Hepatocyte (in vitro differentiated cells): Measurements from ENCODE around the gene NDUFB10. TPM values are rescaled to one million over a fixed set of nuclear protein-coding genes. Genes with fewer than 3 reads are reported as not detected.

Source experiments
- DNase-seq: peaks from one replicate; pipeline ENCODE4 v3.0.0-alpha.2; 2016; ENCODE audit warnings: low spot score
- H2AFZ ChIP-seq: fragments of 200-600 bp; sonication (generic); 2 replicates; pipeline ENCODE4 v1.6.0; 2016; ENCODE audit warnings: antibody characterized with exemption, mild to moderate bottlenecking
- H3K27ac ChIP-seq: fragments of 200-600 bp; sonication (generic); 2 replicates; pipeline ENCODE4 v1.5.1; 2016; ENCODE audit warnings: mild to moderate bottlenecking
- H3K27me3 ChIP-seq: fragments of 200-600 bp; sonication (generic); 2 replicates; pipeline ENCODE4 v1.6.1; 2016
- H3K36me3 ChIP-seq: fragments of 200-600 bp; sonication (generic); replicated peaks from 2 replicates; pipeline ENCODE4 v1.5.1; 2016; ENCODE audit warnings: low read depth; ENCODE audit not compliant: insufficient read depth
- H3K4me1 ChIP-seq: fragments of 200-600 bp; sonication (generic); 2 replicates; pipeline ENCODE4 v1.5.1; 2016; ENCODE audit warnings: mild to moderate bottlenecking, moderate library complexity; ENCODE audit not compliant: insufficient read depth
- H3K4me2 ChIP-seq: fragments of 200-600 bp; sonication (generic); 2 replicates; pipeline ENCODE4 v1.6.0; 2016
- H3K4me3 ChIP-seq: fragments of 200-600 bp; sonication (generic); 2 replicates; pipeline ENCODE4 v1.5.1; 2016; ENCODE audit warnings: mild to moderate bottlenecking
- H3K79me2 ChIP-seq: fragments of 200-600 bp; sonication (generic); 2 replicates; pipeline ENCODE4 v1.6.0; 2017; ENCODE audit warnings: mild to moderate bottlenecking
- H3K9me2 ChIP-seq: fragments of 200-600 bp; sonication (generic); replicated peaks from 2 replicates; pipeline ENCODE4 v1.6.0; 2017; ENCODE audit warnings: mild to moderate bottlenecking; ENCODE audit not compliant: insufficient read depth
- H3K9me3 ChIP-seq: fragments of 200-600 bp; sonication (generic); 2 replicates; pipeline ENCODE4 v1.5.1; 2016; ENCODE audit warnings: low read depth, mild to moderate bottlenecking
- H4K20me1 ChIP-seq: fragments of 200-600 bp; sonication (generic); 2 replicates; pipeline ENCODE4 v1.6.0; 2016; ENCODE audit warnings: mild to moderate bottlenecking; ENCODE audit not compliant: insufficient read depth, poor library complexity, severe bottlenecking
- EZH2 ChIP-seq: fragments of 200-600 bp; sonication (generic); IDR thresholded peaks from 2 replicates; pipeline ENCODE4 v1.6.1; 2016; ENCODE audit warnings: antibody characterized with exemption, mild to moderate bottlenecking, borderline replicate concordance
- EZH2phosphoT487 ChIP-seq: fragments of 200-600 bp; sonication (generic); IDR thresholded peaks from one replicate; pipeline ENCODE4 v1.6.1; 2018; ENCODE audit warnings: antibody characterized with exemption, mild to moderate bottlenecking, low read depth, moderate library complexity; ENCODE audit not compliant: unreplicated experiment, severe bottlenecking
- WGBS: methylation state at CpG from one replicate; pipeline ENCODE4 v1.1.6; 2016; ENCODE audit warnings: low lambda C conversion rate; ENCODE audit errors: missing lambda C conversion rate; 5-methylcytosine and 5-hydroxymethylcytosine counted together
- polyA plus RNA-seq: library from polyadenylated mRNA; unstranded; fragments of >200 nt; fragmentation: Nextera tagmentation; extraction: Ambion mirVana; gene quantifications from 2 replicates; pipeline ENCODE4 v1.2.1, GENCODE V29; 2016
- total RNA-seq: library from RNA; depleted of rRNA; stranded (reverse); fragments of >200 nt; gene quantifications from 2 replicates; pipeline ENCODE4 v1.2.3, GENCODE V29; 2014
- TF ChIP-seq, protein P1 (sequence below): fragments of 200-600 bp; sonication (generic); IDR thresholded peaks from 2 replicates; pipeline ENCODE4 v1.5.1; 2016; ENCODE audit warnings: antibody characterized with exemption, mild to moderate bottlenecking; ENCODE audit not compliant: poor library complexity

The NDUFB10 gene
- total and polyA plus RNA-seq, 2 experiments from 2014 or later = 234 to 244 TPM

DNA sequence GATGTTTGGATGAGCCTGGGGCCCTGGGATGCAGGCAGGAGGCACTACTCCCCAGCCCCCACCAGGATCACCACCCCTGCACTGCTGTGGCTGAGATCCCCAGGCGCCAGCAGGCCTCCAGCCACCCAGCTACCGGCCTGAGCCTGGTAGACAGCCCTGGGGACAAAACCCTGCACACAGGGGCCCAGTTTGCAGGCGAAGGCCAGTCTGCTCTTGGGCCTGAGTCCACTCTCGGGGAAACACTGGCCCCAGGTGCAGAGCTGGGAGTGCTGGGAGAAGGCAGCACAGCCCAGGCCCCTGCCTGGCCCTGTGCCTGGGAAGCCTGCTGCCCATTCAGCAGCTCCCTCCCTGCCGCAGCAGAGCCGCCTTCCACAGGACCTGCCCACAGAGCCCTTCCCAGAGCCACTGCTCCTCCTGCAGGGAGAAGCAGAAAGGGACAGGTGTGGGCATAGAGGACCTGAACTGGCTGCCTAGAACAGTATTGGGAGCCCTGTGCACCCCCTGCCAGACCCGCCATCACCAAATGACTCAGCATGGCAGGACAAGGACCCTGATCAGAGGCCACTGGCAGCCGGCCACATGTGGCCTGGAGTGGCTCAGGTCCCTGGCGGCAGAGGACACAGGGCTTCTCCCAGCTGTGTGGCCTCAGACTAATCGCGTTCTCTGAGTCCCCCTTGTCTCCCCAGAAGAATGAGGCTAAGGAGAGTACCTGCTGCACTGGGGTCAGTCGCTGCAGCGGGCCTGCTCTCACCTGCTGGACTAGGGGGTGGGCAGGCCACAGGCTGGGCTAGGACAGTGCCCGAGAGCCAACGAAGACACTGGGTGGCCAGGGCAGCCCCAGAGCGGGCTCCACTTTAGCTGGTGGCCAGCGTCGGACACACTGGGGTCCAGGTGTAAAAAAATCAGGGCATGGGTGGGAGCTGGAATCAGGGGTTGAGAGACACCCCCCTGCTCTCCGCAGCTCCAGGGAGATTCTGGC lies 27.0 kb upstream of the NDUFB10 start:
- WGBS = 78% methylated on average over 19 of the region's 19 CpGs
- no peak overlapping the region for H3K4me3 ChIP-seq
- no peak overlapping the region for H3K27ac ChIP-seq
- H2AFZ ChIP-seq = no peak overlapping the region
- no peaks in the 10 kb centered on the region for H3K9me2 ChIP-seq
- H3K4me2 ChIP-seq = no peak overlapping the region
- H3K4me1 ChIP-seq = no peaks in the 10 kb centered on the region
- H3K27me3 ChIP-seq = no peaks in the 10 kb centered on the region
- no peaks in the 10 kb centered on the region for H3K79me2 ChIP-seq
- H4K20me1 ChIP-seq = no peaks in the 10 kb centered on the region
- no peaks in the 10 kb centered on the region for H3K9me3 ChIP-seq
- DNase-seq = peak; percentile 61
- TF ChIP-seq, protein P1, sequence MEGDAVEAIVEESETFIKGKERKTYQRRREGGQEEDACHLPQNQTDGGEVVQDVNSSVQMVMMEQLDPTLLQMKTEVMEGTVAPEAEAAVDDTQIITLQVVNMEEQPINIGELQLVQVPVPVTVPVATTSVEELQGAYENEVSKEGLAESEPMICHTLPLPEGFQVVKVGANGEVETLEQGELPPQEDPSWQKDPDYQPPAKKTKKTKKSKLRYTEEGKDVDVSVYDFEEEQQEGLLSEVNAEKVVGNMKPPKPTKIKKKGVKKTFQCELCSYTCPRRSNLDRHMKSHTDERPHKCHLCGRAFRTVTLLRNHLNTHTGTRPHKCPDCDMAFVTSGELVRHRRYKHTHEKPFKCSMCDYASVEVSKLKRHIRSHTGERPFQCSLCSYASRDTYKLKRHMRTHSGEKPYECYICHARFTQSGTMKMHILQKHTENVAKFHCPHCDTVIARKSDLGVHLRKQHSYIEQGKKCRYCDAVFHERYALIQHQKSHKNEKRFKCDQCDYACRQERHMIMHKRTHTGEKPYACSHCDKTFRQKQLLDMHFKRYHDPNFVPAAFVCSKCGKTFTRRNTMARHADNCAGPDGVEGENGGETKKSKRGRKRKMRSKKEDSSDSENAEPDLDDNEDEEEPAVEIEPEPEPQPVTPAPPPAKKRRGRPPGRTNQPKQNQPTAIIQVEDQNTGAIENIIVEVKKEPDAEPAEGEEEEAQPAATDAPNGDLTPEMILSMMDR = peak; percentile 18
- TF ChIP-seq EZH2phosphoT487 = no peak
- H3K36me3 ChIP-seq = no peaks in the 10 kb centered on the region

DNA sequence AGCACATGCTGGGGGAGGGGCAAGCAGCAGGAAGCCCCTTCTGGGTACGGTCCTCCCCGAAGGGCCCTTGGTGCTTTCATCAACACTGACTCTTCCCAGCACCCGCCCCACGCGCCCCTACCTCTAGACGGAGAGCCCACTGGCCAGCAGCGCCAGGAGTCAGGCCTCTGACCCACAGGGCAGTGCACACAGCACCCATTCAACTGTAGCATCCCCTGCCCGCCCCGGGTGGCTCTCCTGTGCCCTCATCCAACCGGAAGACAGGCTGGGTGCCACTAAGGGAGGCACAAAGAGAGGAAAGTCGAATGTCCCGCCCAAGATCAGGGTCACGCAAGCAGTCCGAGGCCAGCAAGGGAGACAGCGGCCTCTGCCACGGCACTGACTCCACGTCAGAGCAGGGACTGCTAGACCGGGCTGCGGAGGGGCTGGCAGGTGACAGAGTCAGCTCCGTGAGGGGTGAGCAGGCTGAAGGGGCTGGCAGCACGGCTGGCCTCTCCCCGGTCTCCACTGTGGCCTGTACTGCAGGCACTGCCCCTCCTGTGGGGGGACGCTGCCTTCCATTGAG lies 26.2 kb upstream of the NDUFB10 start:
- no peaks in the 10 kb centered on the region for H3K9me2 ChIP-seq
- no peaks in the 10 kb centered on the region for H3K36me3 ChIP-seq
- H3K27ac ChIP-seq = no peak overlapping the region
- no peaks in the 10 kb centered on the region for H3K4me1 ChIP-seq
- H4K20me1 ChIP-seq = no peaks in the 10 kb centered on the region
- H2AFZ ChIP-seq = no peak overlapping the region
- no peak overlapping the region for H3K4me2 ChIP-seq
- no peak overlapping the region for H3K4me3 ChIP-seq
- H3K27me3 ChIP-seq = no peaks in the 10 kb centered on the region
- no peaks in the 10 kb centered on the region for H3K9me3 ChIP-seq
- peak; percentile 13 for DNase-seq
- H3K79me2 ChIP-seq = no peaks in the 10 kb centered on the region
- TF ChIP-seq, protein P1 = no peak
- TF ChIP-seq EZH2 (no peak), EZH2phosphoT487 (no peak)
- 80% methylated on average over 23 of the region's 23 CpGs for WGBS

DNA sequence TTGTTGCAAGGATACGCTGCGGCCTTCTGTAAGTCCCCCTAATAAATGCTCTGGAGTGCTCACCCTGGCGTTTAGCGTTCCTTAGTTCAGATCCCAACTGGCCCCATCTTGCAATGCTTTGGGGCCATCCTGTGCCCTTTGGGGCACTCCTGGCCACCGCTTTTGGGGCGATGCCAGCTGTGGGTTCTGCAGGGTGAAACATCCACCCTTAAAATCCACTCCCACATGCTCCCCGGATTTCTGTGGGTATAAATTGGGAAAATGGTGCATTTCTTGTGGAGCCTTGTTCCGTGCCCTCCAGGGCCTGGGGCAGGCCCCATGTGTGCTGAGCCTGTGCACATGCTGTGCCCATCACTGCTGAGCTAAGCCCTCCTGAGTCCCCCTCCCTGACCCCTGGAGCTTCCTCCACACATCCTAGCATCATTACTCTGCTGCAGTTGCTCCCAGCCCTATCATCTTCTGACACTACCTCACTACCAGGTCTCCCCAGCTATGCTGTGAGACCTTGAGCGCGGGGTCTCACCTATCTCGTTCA lies 22.3 kb upstream of the NDUFB10 start:
- 94% methylated on average over 11 of the region's 11 CpGs for WGBS
- no peak for DNase-seq
- H3K36me3 ChIP-seq = no peaks in the 10 kb centered on the region
- H4K20me1 ChIP-seq = no peaks in the 10 kb centered on the region
- no peak overlapping the region for H3K4me3 ChIP-seq
- H3K27me3 ChIP-seq = no peaks in the 10 kb centered on the region
- peaks cover 1% of the 10 kb centered on the region for H3K79me2 ChIP-seq
- no peak overlapping the region for H2AFZ ChIP-seq
- no peak overlapping the region for H3K27ac ChIP-seq
- no peaks in the 10 kb centered on the region for H3K9me3 ChIP-seq
- H3K4me1 ChIP-seq = peaks cover 19% of the 10 kb centered on the region
- TF ChIP-seq, protein P1 = no peak
- TF ChIP-seq EZH2phosphoT487 (no peak), EZH2 (no peak)
- H3K4me2 ChIP-seq = no peak overlapping the region
- H3K9me2 ChIP-seq = no peaks in the 10 kb centered on the region
